ENCODE measurements around the gene TOMT. TPM values are rescaled to one million over a fixed set of nuclear protein-coding genes. Genes with fewer than 3 reads are reported as not detected.

The TOMT gene
- polyA plus RNA-seq, 3 donors, result not detected

DNA sequence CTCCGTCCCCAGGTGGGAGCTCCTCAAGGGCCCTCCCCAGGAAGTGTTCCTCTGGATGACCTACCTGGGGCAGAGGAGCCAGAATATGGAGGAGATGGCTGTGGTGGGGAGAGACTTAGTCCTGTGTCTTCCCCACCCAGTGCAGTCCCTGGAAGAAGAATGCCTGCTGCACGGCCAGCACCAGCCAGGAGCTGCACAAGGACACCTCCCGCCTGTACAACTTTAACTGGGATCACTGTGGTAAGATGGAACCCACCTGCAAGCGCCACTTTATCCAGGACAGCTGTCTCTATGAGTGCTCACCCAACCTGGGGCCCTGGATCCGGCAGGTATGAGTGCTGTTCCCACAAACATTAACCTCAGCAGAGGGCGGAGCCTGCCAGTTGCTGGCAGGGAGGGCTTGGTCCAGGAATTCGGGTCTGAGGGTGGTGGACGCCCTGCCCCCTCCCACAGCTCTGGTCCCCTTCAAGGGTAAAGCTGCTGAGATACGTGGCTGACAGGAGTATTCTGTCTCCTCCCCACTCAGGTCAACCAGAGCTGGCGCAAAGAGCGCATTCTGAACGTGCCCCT lies 33.2 kb downstream of the TOMT start:
- Histone ChIP-seq H3K27ac (ENCODE audit: low read depth in 1 of 2, low read length in 2 of 2) (peak overlapping the region; percentile 49 to 92), H3K4me1 (ENCODE audit: control insufficient read depth in 1 of 2, insufficient read depth in 2 of 2, low read length in 2 of 2) (peaks cover 90 to 92% of the 10 kb centered on the region in 2 donors), H2AFZ (ENCODE audit: insufficient read depth, low read depth, low read length, poor library complexity, severe bottlenecking) (no peak overlapping the region), H3K9ac (ENCODE audit: insufficient read depth, low read length, poor library complexity, severe bottlenecking) (peak overlapping the region; percentile 15), H3K9me3 (replicated peaks in 1 of 2; ENCODE audit: control insufficient read depth in 1 of 2, insufficient read depth in 1 of 2, low read length in 2 of 2) (no peaks in the 10 kb centered on the region), H4K20me1 (ENCODE audit: insufficient read depth, low read length) (no peaks in the 10 kb centered on the region), H3K36me3 (replicated peaks in 1 of 2; ENCODE audit: control insufficient read depth in 1 of 2, insufficient read depth in 2 of 2, low read length in 2 of 2) (peaks cover 38 to 42% of the 10 kb centered on the region in 2 donors), H3K79me2 (ENCODE audit: insufficient read depth, low read length) (peaks cover 50% of the 10 kb centered on the region), H3K27me3 (ENCODE audit: control insufficient read depth in 2 of 2, insufficient read depth in 2 of 2, low read length in 2 of 2) (no peaks in the 10 kb centered on the region), H3K4me3 (replicated peaks in 1 of 3; ENCODE audit: low read depth in 2 of 3, low read length in 3 of 3) (peak overlapping the region in 1 of 3 experiments; percentile 74), H3K4me2 (replicated peaks; ENCODE audit: extremely low read depth, low read length, poor library complexity, severe bottlenecking) (peak overlapping the region; percentile 76)
- TF ChIP-seq CTCF (IDR thresholded peaks at IDR 0.05), result no peak
- Mint-ChIP-seq H3K27ac (peak overlapping the region; percentile 30 to 98 (median 83)), H3K9me3 (no peaks in the 10 kb centered on the region), H3K36me3 (peaks cover 40 to 66% of the 10 kb centered on the region in 2 donors), H3K4me1 (peaks cover 86% of the 10 kb centered on the region), H3K4me3 (peak overlapping the region in 1 of 2 donors; percentile 46), H3K27me3 (ENCODE audit: low read depth in 3 of 3) (peaks cover 0 to 2% (median 0%) of the 10 kb centered on the region in 3 donors)
- intact Hi-C loops (cut with micrococcal nuclease), result no loop called here
- 92% methylated on average over 8 of the region's 12 CpGs for WGBS (ENCODE audit: insufficient coverage)
- DNase-seq, result no peak

- peaks cover 84% of the 10 kb centered on the region for H3K4me1 Mint-ChIP-seq
- Histone ChIP-seq H3K9me3 (replicated peaks in 1 of 2; ENCODE audit: control insufficient read depth in 1 of 2, insufficient read depth in 1 of 2, low read length in 2 of 2) (no peaks in the 10 kb centered on the region), H3K79me2 (ENCODE audit: insufficient read depth, low read length) (peaks cover 50% of the 10 kb centered on the region), H3K27me3 (ENCODE audit: control insufficient read depth in 2 of 2, insufficient read depth in 2 of 2, low read length in 2 of 2) (no peaks in the 10 kb centered on the region), H3K4me1 (ENCODE audit: control insufficient read depth in 1 of 2, insufficient read depth in 2 of 2, low read length in 2 of 2) (peaks cover 87 to 92% of the 10 kb centered on the region in 2 donors), H3K36me3 (replicated peaks in 1 of 2; ENCODE audit: control insufficient read depth in 1 of 2, insufficient read depth in 2 of 2, low read length in 2 of 2) (peaks cover 38 to 42% of the 10 kb centered on the region in 2 donors), H3K27ac (ENCODE audit: low read depth in 1 of 2, low read length in 2 of 2) (peak overlapping the region; percentile 49 to 92), H3K4me3 (replicated peaks in 1 of 3; ENCODE audit: low read depth in 2 of 3, low read length in 3 of 3) (peak overlapping the region in 1 of 3 experiments; percentile 74), H3K4me2 (replicated peaks; ENCODE audit: extremely low read depth, low read length, poor library complexity, severe bottlenecking) (peak overlapping the region; percentile 76), H3K9ac (ENCODE audit: insufficient read depth, low read length, poor library complexity, severe bottlenecking) (no peak overlapping the region), H4K20me1 (ENCODE audit: insufficient read depth, low read length) (no peaks in the 10 kb centered on the region), H2AFZ (ENCODE audit: insufficient read depth, low read depth, low read length, poor library complexity, severe bottlenecking) (no peak overlapping the region)
- no peaks in the 10 kb centered on the region for H3K9me3 Mint-ChIP-seq
- peak overlapping the region in 6 of 7 donors; percentile 14 to 98 (median 80) for H3K27ac Mint-ChIP-seq
- 95% methylated on average over 4 of the region's 11 CpGs for WGBS (ENCODE audit: insufficient coverage)
- intact Hi-C loops (cut with micrococcal nuclease), result no loop called here
- no peak for TF ChIP-seq CTCF (IDR thresholded peaks at IDR 0.05)
- peaks cover 0 to 2% (median 0%) of the 10 kb centered on the region in 3 donors for H3K27me3 Mint-ChIP-seq (ENCODE audit: low read depth in 3 of 3)
- DNase-seq, result no peak
- H3K36me3 Mint-ChIP-seq, result peaks cover 40 to 66% of the 10 kb centered on the region in 2 donors
- H3K4me3 Mint-ChIP-seq, result peak overlapping the region in 1 of 2 donors; percentile 66
Measured at GRCh38 chr11:72139500-72139899, 33.8 kb downstream of the TOMT start.
